HepG2 (cell line): Measurements from ENCODE around the gene GRAMD1A.

Experiments
- CEBPB ChIP-seq: IDR thresholded peaks from 2 replicates; pipeline ENCODE4 v1.6.1; 2011; ENCODE audit warnings: low read depth, low read length, improper control_type of control experiment, borderline replicate concordance
- NR2C2 ChIP-seq: sonication (generic); formaldehyde crosslinking; IDR thresholded peaks from 2 replicates; pipeline ENCODE4 v1.4.0; 2020; ENCODE audit warnings: missing genetic modification reagents, mild to moderate bottlenecking, moderate library complexity, borderline replicate concordance
- SRF ChIP-seq: IDR thresholded peaks from 2 replicates; pipeline ENCODE4 v1.6.1; 2011; ENCODE audit warnings: mild to moderate bottlenecking, low read depth, low read length, moderate library complexity
- ZHX1 ChIP-seq: sonication (generic); formaldehyde crosslinking; IDR thresholded peaks from 2 replicates; pipeline ENCODE4 v1.8.1; 2022; ENCODE audit warnings: low read depth, mild to moderate bottlenecking, missing genetic modification reagents

DNA sequence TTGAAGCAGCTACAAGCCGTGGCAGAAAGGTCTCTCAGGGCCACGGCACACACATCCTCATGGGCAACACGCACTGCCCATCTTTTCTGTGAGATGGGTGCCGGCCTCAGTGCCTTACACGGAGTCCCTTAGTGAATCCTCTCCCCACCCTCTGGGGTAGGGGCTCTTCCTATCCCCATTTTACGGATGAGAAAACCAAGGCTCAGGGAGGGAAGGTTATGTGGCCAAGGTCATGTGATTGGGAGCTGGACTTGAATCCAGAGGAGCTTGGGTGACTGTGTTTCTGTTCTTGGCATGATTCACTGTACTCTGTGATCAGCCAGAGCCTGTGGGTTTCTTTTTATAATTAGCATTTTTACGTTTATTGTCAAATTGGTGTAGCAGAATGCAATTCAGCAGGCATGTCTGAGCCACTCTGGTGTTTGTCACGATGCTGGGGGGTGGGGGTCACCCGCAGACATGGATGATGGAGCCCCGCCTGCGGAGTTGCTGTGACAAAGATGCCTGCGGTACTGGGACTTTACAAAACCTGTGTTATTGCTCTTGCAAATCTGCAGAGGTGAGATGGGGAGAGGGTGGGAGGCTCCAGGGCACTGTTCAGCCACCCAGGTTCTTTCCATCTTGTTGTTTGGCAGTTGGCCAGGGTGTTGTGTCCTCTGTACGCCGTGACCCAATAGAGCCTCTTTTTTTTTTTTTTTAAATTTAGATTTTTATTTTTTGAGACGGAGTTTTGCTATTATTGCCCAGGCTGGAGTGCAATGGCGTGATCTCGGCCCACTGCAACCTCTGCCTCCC, 34.7 kb downstream of the GRAMD1A start:
- TF ChIP-seq SRF (no peak), CEBPB (no peak), NR2C2 (no peak), ZHX1 (CRISPR knock-in tag) (no peak)
